ENCODE results near the gene ACP5.

ACP5 gene

GRCh38 chr19:11547929-11548700 is 29.3 kb downstream of the ACP5 start:
- TF ChIP-seq USF1 (IDR thresholded peaks at IDR 0.05) (no peak), YY1 (IDR thresholded peaks at IDR 0.05; ENCODE audit: low read depth) (no peak), RAD21 (IDR thresholded peaks at IDR 0.05; ENCODE audit: low read depth) (no peak), EGR1 (IDR thresholded peaks at IDR 0.05) (no peak), ZBTB7A (IDR thresholded peaks at IDR 0.05; ENCODE audit: low read depth) (no peak), REST (IDR thresholded peaks at IDR 0.05; ENCODE audit: low read depth) (no peak)

- no peak for TF ChIP-seq RAD21 (IDR thresholded peaks at IDR 0.05; ENCODE audit: low read depth)
- TF ChIP-seq TEAD4 (IDR thresholded peaks at IDR 0.05), result no peak
- no peak for TF ChIP-seq YY1 (IDR thresholded peaks at IDR 0.05; ENCODE audit: low read depth)
- no peak for TF ChIP-seq FOXM1 (IDR thresholded peaks at IDR 0.05; ENCODE audit: borderline replicate concordance, low read depth)
- TF ChIP-seq TAF1 (IDR thresholded peaks at IDR 0.05; ENCODE audit: low read depth), result no peak
- TF ChIP-seq ZBTB7A (IDR thresholded peaks at IDR 0.05; ENCODE audit: low read depth), result no peak
- TF ChIP-seq REST (IDR thresholded peaks at IDR 0.05; ENCODE audit: low read depth), result no peak
- TF ChIP-seq NFIC (IDR thresholded peaks at IDR 0.05), result no peak
- no peak for TF ChIP-seq EGR1 (IDR thresholded peaks at IDR 0.05)
- TF ChIP-seq EP300 (IDR thresholded peaks at IDR 0.05; ENCODE audit: borderline replicate concordance), result no peak
- TF ChIP-seq MAX (IDR thresholded peaks at IDR 0.05), result no peak
- TF ChIP-seq TCF12 (IDR thresholded peaks at IDR 0.05; ENCODE audit: low read depth), result no peak
Measured at GRCh38 chr19:11541238-11541637, 36.2 kb downstream of the ACP5 start.

GRCh38 chr19:11540645-11541044 is 36.8 kb downstream of the ACP5 start:
- TF ChIP-seq ZBTB7A (IDR thresholded peaks at IDR 0.05; ENCODE audit: low read depth) (no peak), TEAD4 (IDR thresholded peaks at IDR 0.05) (peak; percentile 59), NFIC (IDR thresholded peaks at IDR 0.05) (0 out of 2 replicates have a peak, but pooled peaks have one; percentile 23)

GRCh38 chr19:11539495-11540365 is 37.7 kb downstream of the ACP5 start:
- TF ChIP-seq TAF1 (IDR thresholded peaks at IDR 0.05; ENCODE audit: low read depth) (no peak), NFIC (IDR thresholded peaks at IDR 0.05) (no peak), EP300 (IDR thresholded peaks at IDR 0.05; ENCODE audit: borderline replicate concordance) (no peak), REST (IDR thresholded peaks at IDR 0.05; ENCODE audit: low read depth) (no peak), RAD21 (IDR thresholded peaks at IDR 0.05; ENCODE audit: low read depth) (no peak), CREB1 (IDR thresholded peaks at IDR 0.05; ENCODE audit: low read depth) (no peak), ZBTB7A (IDR thresholded peaks at IDR 0.05; ENCODE audit: low read depth) (no peak), CEBPB (IDR thresholded peaks at IDR 0.05) (no peak), YY1 (IDR thresholded peaks at IDR 0.05; ENCODE audit: low read depth) (no peak), MAX (IDR thresholded peaks at IDR 0.05) (no peak), USF1 (IDR thresholded peaks at IDR 0.05) (no peak), FOXM1 (IDR thresholded peaks at IDR 0.05; ENCODE audit: borderline replicate concordance, low read depth) (no peak)

Measured in Ishikawa (cell line).